ENCODE measurements around the gene FAM20B.
A peak's percentile ranks its signal among the peaks of the same experiment; 100 is the strongest.
"Not testable (repeated sequence)": the region's sequence is repeated elsewhere in the genome, so short reads cannot be mapped to it uniquely, and the experiment has no call there.

FAM20B gene, protein sequence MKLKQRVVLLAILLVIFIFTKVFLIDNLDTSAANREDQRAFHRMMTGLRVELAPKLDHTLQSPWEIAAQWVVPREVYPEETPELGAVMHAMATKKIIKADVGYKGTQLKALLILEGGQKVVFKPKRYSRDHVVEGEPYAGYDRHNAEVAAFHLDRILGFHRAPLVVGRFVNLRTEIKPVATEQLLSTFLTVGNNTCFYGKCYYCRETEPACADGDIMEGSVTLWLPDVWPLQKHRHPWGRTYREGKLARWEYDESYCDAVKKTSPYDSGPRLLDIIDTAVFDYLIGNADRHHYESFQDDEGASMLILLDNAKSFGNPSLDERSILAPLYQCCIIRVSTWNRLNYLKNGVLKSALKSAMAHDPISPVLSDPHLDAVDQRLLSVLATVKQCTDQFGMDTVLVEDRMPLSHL

DNA sequence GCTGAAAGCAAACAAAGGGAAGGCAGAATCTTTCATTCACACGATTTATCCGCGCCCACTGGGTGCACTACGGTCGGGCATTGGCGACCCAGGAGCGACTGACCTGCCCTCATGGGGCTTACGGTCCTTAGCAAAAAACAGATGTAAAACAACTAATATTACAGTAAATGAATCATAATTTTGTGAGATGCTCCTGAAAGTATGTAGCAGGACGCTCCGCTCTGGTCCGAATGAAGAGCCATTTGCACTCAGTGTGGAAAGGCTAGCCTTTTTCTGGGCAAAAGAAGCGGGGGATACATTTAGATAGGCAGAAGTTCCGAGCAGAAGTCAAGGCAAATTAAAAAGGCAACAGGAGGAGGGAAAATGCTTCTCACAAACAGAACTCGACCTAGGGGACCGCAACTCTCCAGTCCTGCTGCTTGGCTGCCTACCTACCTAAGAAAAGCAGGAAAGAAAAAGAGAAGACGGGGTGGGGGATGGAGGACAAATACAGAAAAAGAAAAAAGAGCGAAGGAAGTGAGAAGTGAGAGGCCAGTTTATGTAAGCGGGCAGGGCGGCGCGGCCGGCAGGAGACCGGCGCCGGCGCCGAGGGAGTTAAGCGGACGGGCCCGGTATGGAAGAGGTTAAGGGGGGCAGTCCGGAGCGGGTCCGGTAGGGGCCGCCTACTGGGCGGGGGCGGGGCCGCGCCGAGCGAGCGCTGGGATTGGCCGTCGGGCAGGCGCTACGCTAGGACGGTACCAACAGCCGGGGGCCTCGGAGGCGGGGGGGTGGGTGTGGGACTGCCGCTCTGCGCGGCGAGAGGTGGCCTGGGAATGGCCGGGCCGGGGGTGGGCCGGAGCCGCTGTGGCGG lies at the start of gene FAM20B:
Gene FAM20B, plus strand, starts transcription at position 770 of the 850 bp plus-strand sequence. CDS start 17,954 bp downstream, outside the sequence.
- H3K4me3 ChIP-seq (ENCODE audit: low read length), result peak within 1 kb of the TSS; percentile 92
- no peak for TF ChIP-seq ZNF274 (IDR thresholded peaks at IDR 0.05; ENCODE audit: low read depth, low read length)

DNA sequence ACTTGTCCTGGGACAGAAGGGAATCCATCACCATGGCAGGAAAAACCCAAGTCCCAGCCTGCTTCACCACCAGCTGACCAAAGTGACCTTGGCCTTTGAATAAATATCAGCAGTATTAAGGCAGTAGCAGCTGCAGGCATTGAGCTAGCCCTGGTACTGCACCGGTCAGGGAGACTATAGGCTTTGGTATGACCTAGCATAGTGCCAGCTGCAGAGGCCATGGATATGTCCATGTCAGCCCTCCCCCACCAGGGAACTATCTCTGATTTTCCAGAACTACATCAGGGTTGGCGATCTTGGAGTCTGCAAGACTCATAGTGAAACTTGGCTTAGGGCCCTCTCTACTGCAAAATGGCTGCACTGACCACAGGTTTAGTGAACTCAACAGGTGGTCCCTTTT lies 49.2 kb upstream of the FAM20B start:
- no peak overlapping the region for H3K4me3 ChIP-seq (ENCODE audit: low read length)
- TF ChIP-seq ZNF274 (IDR thresholded peaks at IDR 0.05; ENCODE audit: low read depth, low read length), result no peak

DNA sequence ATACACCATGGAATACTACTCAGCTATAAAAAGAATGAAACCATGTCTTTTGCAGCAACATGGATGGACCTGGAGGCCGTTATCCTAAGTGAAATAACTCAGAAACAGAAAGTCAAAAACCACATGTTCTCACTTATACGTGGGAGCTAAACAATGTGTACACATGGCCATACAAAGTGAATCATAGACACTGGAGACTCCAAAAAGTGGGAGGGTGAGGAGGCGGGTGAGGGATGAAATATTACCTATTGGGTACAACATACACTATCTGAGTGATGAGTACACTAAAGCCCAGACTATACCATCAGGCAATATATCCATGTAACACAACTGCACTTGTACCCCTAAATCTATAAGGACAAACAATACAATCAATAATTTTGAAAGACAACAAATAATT lies 39.5 kb upstream of the FAM20B start:
- TF ChIP-seq ZNF274 (IDR thresholded peaks at IDR 0.05; ENCODE audit: low read depth, low read length), result no peak
- H3K4me3 ChIP-seq (ENCODE audit: low read length), result no peak overlapping the region

DNA sequence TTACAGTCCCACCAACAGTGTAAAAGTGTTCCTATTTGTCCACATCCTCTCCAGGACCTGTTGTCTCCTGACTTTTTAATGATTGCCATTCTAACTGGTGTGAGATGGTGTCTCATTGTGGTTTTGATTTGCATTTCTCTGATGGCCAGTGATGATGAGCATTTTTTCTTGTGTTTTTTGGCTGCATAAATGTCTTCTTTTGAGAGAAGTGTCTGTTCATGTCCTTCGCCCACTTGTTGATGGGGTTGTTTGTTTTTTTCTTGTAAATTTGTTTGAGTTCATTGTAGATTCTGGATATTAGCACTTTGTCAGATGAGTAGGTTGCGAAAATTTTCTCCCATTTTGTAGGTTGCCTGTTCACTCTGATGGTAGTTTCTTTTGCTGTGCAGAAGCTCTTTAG lies 37.5 kb upstream of the FAM20B start:
- H3K4me3 ChIP-seq (ENCODE audit: low read length), result not testable (repeated sequence)

DNA sequence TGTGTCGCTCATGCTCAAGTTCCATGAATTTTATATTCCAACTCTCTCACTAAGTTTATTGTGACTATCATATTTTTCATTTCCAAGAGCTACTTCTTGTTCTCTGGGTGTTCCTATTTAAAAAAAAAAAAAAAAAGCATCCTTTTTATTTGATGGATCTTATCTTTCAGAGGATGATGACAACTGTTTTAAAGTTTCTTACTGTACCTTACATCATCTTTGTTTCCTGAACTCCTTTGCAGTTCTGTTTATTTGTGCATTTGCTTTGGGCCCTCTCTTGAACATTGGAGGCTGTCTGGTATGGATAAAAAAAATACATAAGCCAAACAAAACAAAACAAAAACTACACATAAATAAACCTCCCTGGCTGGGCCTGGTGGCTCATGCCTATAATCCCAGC lies 32.1 kb upstream of the FAM20B start:
- no peak for TF ChIP-seq ZNF274 (IDR thresholded peaks at IDR 0.05; ENCODE audit: low read depth, low read length)

DNA sequence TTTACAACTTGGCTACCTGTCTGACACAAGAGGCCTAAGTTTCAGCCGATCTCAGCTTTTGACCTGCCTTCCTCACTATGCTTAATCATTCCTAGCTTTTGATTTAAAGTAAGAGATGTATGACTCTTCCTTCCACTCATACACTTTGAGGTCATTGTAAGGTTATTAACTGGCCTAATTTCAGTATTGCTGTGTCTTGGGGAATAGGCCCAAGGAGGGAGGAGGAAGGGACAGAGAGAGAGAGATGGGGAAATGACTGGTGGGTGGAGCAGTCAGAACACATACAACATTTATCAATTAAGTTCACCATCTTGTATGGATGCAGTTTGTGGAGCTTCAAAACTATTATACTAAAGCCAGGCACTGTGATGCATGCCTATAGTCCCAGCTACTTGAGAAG lies 28.3 kb upstream of the FAM20B start:
- TF ChIP-seq ZNF274 (IDR thresholded peaks at IDR 0.05; ENCODE audit: low read depth, low read length), result no peak
- H3K4me3 ChIP-seq (ENCODE audit: low read length), result no peak overlapping the region

More for the DNA sequence above, 32.1 kb upstream of the FAM20B start:
- H3K4me3 ChIP-seq (ENCODE audit: low read length), result no peak overlapping the region

DNA sequence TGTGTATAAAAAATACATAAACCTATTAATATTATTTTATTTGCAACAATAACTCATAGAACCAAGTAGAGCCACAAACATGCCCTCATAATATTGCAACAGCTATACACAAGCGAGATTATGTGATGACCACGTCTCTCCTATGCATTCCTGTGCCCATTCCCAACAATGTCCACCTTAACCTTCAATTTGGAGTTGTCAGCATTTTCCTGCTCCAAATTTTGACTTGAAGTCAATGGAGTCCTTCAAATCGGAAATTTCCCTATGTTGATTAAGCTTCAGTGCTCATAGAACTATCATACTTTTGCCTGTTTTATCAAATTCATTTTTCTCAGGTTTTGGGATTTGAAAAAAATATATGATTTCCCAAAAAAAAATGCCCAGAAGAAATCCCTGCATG lies 27.4 kb upstream of the FAM20B start:
- no peak overlapping the region for H3K4me3 ChIP-seq (ENCODE audit: low read length)
- no peak for TF ChIP-seq ZNF274 (IDR thresholded peaks at IDR 0.05; ENCODE audit: low read depth, low read length)

DNA sequence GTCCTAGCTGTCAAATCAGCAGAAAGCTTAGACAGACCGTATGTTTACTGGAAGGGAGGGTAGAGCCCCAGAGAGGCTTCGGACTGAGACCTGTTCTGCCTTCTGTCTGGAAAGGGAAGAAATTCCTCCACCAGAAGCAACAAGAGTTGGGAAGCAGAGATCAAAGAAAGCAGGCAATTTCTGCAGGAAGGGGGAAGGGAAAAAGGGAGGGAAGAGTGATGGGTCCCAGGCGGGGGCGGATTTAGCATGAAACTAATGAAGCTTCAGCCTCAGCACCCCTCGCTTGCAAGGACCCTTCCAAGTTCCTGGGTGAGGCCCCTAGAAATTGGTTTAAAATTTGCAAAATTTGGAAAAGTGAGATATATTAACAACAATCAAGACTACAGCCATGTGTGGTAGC lies 26.6 kb upstream of the FAM20B start:
- H3K4me3 ChIP-seq (ENCODE audit: low read length), result no peak overlapping the region
- TF ChIP-seq ZNF274 (IDR thresholded peaks at IDR 0.05; ENCODE audit: low read depth, low read length), result no peak

DNA sequence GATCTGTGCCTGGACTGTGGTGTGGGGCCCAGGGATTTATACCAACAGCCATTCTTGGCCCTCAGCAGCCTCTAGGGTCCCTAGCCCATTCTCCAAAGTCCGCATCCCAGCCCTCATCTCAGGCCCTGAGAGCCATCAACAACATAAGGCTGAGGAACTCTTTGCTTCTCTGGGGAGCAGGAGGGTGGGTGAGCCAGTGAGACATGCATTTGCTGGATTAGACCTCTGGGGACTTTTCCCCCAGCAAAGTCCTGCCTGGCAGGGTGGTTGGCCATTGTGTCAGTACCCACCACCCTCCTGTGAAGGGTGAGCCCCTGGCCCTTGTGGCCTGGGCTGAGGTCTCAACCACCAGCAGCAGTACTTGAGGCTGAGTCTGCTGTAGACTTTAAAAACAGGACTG lies 24.2 kb upstream of the FAM20B start:
- H3K4me3 ChIP-seq (ENCODE audit: low read length), result no peak overlapping the region
- no peak for TF ChIP-seq ZNF274 (IDR thresholded peaks at IDR 0.05; ENCODE audit: low read depth, low read length)

DNA sequence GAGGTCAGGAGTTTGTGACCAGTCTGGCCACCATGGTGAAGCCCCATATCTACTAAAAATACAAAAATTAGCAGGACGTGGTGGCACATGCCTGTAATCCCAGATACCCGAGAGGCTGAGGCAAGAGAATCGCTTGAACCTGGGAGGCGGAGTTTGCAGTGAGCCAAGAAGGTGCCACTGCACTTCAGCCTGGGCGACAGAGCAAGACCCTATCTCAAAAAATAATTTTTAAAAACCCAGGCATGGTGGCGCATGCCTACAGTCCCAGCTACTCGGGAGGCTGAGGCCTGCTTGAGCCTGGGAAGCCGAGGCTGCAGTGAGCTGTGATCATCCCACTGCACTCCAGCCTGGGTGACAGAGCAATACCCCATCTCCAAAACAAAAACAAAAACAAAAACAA lies 23.6 kb upstream of the FAM20B start:
- H3K4me3 ChIP-seq (ENCODE audit: low read length), result not testable (repeated sequence)

DNA sequence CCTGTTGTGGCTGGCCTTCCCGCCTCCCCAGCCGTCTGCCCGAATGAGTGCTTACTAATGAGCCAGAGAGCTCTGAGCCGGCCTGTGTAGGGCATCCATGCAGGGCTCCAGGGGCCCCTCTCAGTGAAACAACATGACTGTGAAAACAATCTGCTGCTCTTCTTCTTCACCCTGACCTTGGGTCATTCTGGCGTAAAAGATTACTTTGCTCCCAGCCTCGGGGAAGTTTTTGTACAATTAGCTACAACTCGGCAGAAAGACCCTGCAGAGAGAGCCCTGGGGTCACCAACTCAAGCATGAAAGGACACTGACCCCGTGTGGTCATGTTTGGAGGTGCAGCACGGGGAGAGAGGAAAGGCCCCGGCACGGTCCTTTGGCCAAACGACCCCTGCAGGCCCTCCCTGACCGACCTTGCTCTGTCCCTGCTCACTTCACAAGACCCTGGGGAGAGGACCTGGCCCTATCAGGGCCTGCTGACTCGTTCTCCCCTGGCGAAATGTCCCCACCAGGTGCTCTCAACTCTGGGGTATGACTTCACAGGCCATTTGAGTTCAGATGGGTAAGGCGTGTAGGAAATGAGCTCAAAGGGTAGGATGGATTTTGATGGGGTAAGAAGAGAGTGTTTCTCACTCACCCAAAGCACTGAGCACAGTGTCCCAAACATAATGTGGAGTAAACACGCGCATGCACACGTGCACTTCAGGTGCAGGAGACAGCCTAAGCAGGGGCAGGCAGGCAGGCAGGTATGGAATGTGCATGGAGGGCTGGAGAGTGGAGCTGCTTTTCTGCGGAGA lies 22.9 kb upstream of the FAM20B start:
- no peak overlapping the region for H3K4me3 ChIP-seq (ENCODE audit: low read length)
- TF ChIP-seq ZNF274 (IDR thresholded peaks at IDR 0.05; ENCODE audit: low read depth, low read length), result no peak

DNA sequence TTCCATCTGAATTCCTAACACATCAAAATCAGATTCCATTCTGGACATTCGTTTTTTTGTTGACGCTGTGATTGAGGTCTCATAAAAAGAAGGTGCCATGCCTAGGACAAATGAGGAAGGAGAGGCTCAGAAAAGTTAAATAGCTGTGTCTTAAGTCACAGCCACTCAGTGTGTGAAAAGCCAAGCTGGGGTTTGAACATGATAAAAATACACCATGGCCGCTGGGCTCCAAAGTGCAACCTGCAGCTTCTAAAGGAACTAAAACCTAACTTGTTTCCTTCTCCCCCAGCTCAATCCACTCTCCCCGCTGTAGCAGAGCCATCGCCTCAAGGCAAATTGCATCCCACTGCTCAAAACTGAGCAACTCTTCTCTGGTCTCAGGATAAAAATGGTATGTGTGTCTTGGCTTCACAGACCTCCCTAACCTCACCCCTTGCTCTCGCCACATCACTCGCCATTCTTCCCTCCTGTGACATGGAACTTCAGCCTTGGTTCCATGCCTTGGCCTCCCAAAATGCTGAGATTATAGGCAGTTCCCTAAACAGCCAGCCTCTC lies 22.1 kb upstream of the FAM20B start:
- H3K4me3 ChIP-seq (ENCODE audit: low read length), result no peak overlapping the region
- no peak for TF ChIP-seq ZNF274 (IDR thresholded peaks at IDR 0.05; ENCODE audit: low read depth, low read length)

DNA sequence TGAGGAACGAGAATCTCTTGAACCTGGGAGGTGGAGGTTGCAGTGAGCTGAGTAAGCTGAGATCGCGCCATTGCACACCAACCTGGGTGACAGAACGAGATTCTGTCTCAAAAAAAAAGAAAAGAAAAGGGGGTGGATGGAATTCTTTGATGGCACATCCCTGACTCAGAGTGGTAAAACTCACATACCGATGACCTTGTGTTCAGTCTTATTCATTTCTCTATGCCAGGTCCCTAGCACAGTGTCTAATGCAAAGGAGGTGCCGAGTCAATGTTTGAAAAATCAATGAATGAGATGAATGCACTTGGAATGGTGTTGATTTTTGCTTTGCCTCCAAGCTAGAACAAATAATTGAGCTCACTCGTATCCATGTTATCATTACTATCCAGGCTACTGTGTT lies 18.5 kb upstream of the FAM20B start:
- TF ChIP-seq ZNF274 (IDR thresholded peaks at IDR 0.05; ENCODE audit: low read depth, low read length), result no peak

DNA sequence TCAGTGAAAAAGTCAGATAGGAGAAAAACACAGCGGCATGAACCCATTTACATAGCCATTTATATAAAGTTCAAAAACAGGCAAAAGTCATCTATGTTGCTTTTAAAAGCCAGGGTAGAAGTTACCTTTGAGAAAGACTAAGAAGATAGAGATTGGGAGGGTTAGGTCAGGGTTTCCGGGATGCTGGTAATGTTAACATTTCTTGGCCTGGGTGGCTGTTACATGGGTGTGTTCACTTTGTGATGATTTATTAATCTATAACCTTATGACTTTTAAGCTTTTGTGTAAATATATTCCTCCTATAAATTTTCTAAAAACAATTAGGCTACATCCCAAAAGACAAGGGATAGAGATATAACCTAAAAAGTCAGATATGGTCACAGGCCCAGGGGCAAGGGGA lies 15.0 kb upstream of the FAM20B start:
- H3K4me3 ChIP-seq (ENCODE audit: low read length), result no peak overlapping the region
- no peak for TF ChIP-seq ZNF274 (IDR thresholded peaks at IDR 0.05; ENCODE audit: low read depth, low read length)

More for the DNA sequence above, 18.5 kb upstream of the FAM20B start:
- H3K4me3 ChIP-seq (ENCODE audit: low read length), result no peak overlapping the region

Data from GM08714 (cell line).